Posterior vena cava (tissue), 2 donors: ENCODE data around the gene MGAT5. TPM values are rescaled to one million over a fixed set of nuclear protein-coding genes. Genes with fewer than 3 reads are reported as not detected.

Experiments used
- DNase-seq: peaks from one replicate; pipeline ENCODE4 v3.0.0-alpha.2; 2020; ENCODE audit warnings: low spot score
- intact Hi-C, 2 donors: fragments of 100-400 bp; cut with DNase I; formaldehyde crosslinking; loops; one replicate each; pipeline versions ENCODE4 v1.14.1 to v1.14.2; 2022 to 2023
- total RNA-seq, 2 donors: library from RNA; stranded (reverse); fragmentation: NEBNext Ultra II Directional; extraction: Animal tissue kit (Norgen Biotek cat#: 25700); gene quantifications; one replicate each; pipeline ENCODE4 v1.2.1, GENCODE V29; 2021
- donor health status: DM: yes; HTN: yes; CAD: no.
- donor health status: DM: yes; HTN: yes; CAD: no.

MGAT5 gene
- total RNA-seq, 2 donors from 2014 or later, result 41.7 to 42.8 TPM

DNA sequence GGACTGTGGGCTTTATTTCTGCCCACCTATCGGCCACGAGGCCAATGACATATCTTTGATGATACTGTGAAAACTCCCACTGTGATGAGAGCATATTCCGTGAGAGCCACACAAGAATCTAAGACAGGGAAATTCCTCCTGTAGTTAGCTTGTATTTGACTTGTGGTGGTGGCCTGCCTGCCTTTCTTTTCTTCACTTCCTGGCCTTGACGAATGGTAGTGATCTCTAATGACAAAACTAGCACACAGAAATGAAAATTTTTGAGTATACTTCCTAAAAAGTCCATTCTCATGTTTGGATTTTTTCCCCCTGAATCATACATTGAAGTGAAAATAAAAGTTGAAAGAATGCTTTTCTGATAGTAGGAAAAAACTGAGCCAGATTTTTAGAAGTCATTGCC is 94.4 kb downstream of the MGAT5 start:
- DNase-seq, result no peak
- intact Hi-C loops, result loop anchor here in 1 of 2 donors (10.0 kb wide), 1 partner anchor 433 kb away; no protein-coding TSS in a partner anchor

DNA sequence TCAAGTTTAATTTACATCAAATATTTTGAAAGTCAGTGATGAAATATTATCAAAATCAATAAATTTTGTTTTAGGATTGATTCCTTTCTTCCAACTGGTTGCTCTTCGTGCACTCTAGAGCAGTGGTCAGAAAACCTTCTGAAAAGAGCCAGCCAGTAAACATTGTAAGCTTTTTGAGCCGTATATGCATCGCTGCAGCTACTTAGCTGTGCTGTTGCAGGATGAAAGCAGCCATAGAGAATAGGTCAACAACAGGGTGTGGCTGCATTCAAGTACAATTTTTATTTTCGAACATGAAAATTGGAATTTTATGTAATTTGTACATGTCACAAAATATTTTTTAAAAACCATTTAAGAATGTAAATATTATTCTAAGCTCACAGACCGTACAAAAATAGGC is 94.9 kb downstream of the MGAT5 start:
- no peak for DNase-seq
- intact Hi-C loops, result loop anchor here in 1 of 2 donors (10.0 kb wide), 1 partner anchor 434 kb away; no protein-coding TSS in a partner anchor

DNA sequence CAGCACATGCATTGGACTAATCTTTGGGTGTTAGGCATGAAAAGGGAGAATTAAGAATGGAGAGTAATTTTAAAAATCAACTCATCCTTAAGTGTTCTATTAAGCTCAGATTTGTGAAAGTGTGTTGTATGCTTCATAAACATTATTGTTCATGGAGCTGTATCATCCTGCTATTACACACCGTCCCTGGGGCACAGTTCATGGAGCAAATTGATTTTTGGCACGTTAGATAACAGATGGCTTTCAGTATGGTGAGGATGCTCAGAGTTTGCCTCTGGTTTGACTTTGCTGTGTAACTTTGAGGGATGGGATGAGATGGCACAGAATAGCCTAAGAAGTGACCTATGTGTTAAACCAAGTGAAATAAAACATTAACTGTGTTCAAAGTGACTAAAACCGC is 97.1 kb downstream of the MGAT5 start:
- intact Hi-C loops, result no loop called here
- DNase-seq, result no peak

DNA sequence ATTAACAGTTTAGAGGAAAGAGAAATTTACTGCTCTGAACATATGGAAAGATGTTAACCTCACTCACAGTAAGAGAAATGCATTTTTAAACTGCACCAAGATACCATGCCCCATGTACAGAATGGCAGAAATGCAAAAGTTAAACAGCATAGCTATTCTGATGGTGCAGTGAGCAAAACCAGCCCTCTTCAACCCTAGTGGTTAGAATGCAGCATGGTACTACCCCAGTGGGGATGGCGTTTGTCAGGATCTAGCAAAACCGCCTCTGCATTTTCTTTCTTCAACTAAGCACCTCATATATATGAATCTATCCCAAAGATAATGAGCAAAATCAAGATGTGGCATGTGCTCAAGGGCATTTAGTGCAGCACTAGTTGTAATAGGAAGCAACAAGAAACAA is 98.0 kb downstream of the MGAT5 start:
- intact Hi-C loops, result no loop called here
- DNase-seq, result no peak

DNA sequence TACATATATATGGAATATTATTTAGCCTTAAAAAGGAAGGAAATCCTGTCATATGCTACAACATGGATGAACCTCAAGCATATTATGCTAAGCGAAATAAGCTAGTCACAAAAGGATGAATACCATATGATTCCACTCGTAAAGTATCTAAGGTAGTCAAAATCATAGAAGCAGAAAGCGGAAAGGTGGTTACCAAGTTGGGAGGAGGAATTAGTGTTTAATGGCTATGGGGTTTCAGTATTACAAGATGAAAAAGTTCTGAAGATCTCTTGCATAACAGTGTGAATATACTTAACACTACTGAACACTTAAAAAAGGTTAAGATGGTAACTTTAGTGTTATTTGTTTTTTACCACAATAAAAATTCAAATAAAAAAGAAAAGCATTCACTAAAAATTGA is 99.0 kb downstream of the MGAT5 start:
- intact Hi-C loops, result no loop called here
- no peak for DNase-seq

DNA sequence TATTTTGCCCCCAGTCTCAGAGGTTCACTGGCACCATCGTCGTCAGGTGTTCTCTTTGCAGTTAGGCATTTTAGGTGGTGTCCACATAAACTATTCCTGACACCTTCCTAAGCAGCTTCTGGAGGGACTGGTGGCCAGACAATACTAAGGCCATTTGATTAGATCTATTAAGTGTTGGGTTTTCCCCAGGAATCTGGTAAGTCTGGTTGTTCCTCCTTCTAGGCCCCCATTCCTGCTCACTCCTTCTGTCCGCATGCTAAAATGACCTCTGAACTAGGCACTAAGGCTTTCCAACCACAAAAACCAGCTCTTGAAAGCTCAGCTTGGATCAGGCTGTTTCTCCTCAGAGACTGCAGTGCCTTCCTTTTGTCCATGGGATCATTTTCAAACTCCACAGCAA is 100.7 kb downstream of the MGAT5 start:
- no peak for DNase-seq
- intact Hi-C loops, result no loop called here

DNA sequence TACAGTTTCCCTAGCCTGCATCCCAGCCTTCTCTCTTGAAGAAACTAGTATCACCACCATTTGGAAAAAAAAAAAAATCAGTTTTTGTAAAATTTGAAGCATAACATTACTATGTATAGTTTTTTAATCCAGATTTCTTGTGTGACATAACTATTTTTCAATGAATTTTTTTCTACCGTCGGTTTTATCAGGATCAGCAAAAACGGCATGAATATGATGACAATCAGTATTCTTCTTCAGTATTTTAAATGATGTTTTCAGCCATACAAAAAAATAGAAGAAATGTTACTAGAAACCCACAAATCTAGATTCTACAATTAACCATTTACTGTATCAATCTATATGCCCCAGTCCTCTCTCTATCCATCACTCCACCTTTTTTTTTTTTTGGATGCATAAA is 103.9 kb downstream of the MGAT5 start:
- intact Hi-C loops, result no loop called here
- DNase-seq, result no peak

DNA sequence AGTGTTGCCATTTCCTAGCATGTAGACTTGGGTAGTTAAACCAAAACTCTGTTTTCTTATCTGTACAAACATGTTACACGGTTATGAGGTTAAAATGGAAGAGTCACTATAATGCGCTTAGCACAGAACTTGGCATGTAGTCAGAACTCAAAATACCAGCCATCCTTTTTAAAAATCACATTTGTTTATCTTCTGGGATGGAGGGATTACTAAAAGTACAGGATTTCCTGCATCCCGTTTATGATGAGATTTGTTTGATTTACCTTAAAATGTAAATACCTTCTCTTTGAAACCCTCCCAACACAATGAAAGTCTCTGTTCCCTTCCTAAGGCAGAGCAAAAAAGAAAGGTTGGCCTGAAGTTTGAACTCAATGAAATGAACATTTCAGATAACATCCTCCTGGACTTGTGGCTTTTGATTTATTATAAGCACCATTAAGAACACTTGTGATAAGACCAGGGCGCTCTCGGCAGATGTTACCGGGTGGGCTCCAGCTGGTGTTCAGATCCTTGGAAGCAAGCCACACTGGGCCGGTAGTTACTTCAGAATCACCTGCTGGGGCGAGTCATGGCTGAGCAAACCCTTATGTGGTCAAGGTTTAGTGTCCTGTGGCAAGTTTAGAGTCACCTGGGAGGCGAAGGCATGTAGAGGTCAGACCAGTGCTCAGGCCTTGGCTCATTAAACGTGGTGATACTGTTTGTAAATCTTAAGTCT is 105.7 kb downstream of the MGAT5 start:
- intact Hi-C loops, result no loop called here
- no peak for DNase-seq

DNA sequence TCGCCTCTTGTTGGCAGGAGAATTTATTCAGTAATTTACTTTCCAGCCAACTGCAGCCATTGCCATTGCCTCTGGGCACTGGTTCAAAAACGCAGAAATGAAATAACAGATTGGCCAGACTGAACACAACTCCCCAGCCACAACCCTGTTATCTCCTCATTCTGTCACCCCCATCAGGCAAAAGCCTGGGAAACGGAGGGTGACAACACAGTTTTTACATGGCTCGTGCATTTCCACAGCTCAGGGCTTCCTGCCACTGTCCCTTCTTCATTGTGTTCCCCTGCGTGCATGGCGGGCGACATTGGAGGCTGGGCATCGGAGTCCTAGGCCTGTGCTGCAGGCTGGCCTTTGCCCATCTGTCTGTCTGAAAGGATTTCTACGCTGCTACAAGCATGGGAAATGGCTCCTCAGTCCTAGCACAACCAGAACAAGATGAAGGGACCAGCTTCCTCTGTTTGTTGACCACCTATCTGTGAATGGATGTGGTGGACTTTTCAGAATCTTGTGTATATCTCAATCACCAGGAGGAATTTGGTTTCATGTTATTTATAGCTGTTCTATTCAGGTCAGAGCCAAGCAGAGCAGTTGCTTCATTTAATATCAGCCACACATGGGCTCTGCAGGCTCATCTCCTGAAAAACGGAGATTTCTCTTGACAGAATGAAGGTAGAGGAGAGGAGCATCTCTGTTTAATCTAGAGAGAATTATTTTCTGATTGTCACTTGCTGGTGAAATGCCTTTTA is 107.0 kb downstream of the MGAT5 start:
- DNase-seq, result no peak
- intact Hi-C loops, result no loop called here

DNA sequence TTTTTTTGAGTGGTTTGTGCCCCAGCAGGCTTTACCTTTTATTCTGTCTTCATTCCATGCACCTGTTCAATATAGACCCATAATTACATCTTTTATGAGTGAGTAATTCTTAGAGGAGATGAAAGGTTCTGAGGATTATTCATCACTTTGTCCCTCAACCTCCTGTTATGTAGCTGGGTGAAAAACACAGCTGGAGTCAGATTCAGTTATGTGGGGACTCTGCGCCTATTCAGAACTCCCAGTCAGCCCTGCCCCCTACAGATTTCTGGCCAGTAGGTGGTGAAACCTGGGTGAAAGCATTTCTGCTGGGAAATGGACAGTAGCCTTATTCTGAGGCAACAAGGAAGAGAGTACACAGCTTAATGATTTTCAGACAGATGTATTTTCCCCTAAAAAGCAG is 107.8 kb downstream of the MGAT5 start:
- no peak for DNase-seq
- intact Hi-C loops, result no loop called here

DNA sequence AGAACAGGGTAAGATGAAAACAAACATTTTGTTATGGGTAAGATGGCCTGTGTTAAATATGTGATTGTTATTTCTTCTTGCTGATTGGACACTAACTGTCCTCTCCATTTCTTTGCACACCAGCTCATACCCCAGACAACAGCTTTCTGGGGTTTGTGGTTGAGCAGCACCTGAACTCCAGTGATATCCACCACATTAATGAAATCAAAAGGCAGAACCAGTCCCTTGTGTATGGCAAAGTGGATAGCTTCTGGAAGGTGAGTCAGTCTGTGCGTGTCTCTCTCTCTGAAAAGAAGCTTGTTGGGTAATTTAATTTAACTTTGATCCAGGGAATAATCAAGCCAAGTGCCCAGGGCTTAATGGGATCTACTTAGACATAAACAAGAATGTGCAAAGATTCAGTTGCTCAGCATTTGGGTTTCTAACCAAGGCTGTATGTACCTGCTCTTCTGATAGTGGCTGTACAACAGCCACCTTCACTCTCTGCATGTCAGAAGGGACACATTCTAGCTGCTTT is 108.3 kb downstream of the MGAT5 start:
- no peak for DNase-seq
- intact Hi-C loops, result no loop called here

DNA sequence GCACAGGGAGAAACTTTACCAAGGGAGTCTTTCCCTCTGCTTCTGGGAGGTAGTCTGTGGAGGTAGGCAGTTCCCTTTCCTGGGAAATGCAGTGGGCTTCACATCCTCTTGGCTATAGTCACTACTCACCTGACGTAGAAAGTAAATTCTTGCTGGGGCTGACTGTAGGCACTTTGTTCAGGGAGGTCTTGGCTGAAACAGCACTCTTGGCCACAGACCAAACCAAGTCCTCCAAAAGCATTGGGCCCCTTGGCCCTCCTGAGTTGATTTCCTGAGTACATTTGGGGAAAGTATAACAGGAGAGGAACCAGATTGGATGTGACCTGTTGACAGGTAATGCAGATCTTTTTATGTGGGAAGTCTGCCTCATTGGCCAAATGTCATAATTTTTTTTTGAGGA is 108.9 kb downstream of the MGAT5 start:
- DNase-seq, result no peak

DNA sequence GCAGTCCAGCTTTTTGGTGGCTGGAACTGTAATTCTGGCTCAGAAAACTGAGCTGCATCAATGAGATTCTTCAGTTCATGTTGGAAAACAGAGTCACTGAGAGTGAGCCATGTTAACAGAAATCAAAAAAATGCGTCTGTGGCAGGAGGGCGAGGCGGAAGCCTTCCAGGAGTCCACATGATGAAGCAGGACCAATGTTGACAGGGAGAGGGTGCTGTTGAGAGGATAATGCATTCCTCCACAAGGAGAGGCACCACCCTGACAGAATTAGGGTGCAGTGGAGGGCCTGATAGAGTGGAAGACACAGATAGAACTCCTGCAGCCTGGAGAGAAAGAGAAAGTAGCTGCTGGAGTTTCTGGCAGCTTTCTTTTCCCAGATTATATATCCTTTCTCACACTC is 111.5 kb downstream of the MGAT5 start:
- intact Hi-C loops, result no loop called here
- no peak for DNase-seq

More for the DNA sequence above, 108.9 kb downstream of the MGAT5 start:
- intact Hi-C loops, result no loop called here

DNA sequence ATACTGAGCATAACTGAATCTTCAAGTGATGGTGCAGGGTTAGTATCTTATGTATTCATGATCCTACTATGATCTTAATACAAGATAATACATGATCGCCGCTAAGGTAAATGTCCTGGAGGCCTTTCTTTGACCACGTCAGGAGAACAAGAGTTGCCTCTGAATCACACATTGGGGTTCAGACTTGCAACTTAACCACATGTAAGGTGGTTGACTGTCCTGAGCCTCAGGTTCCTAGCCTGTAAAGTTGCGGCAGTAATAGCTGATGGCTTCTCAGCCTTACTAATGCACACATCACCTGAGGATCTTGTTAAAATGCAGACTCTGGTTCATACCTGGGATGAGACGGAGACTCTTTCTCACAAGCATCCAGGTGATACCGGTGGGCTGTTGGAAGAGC is 112.5 kb downstream of the MGAT5 start:
- no peak for DNase-seq
- intact Hi-C loops, result no loop called here

DNA sequence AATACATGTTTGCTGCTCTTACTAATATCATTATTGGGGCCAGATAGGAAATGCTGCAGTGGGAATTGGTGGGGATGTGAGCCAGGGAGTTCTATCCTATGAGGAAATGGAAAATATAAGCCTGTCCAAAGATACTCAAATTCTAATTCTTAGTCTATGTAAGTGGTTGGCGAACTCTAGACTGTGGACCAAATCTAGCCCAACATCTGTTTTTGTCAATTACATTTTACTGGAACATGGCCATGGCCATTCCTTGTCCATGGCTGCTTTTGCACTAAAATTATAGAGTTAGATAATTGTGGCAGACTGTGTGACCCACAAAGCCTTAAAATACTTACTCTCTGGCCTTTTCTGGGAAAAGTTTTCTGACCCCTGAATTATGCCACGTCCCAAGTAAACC is 113.3 kb downstream of the MGAT5 start:
- no peak for DNase-seq

DNA sequence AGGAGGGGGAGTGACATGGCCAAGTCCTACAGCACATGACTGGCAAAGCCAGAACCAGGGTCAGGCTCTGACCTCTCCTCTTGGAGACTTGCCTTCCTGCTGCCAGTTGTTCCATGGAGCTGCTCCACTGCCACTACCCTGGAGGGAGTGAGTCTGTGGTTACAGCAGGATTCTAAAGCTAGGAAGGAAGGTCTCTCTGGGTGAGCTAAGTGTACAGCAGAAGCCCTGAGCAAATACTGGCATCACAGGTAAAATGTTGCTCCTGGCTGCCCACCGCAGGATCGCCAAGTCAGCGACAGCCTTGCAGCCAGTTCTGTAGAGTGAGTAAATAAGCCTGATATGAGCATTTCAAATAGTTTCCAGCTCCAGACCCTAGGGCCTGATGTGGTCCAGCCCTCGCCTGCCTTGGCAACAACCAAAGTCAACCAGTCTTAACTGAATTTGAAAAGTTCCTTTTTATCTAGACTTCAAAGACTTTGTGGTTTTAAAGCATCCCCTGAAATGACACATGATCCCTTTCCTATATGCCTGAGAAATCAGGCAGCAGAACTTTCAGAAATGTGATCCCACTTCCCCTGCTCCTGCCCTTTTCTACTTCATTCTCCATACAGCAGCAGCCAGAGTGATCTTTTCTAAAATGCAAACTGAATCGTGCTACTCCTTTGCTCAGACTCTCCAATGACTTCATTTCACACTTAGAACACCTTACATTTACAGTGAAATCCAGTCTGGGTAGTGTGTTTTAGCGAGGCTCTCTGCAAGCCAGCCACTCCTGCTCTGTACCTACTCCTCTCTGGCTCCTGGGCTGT is 114.3 kb downstream of the MGAT5 start:
- no peak for DNase-seq
- intact Hi-C loops, result no loop called here

More for the DNA sequence above, 113.3 kb downstream of the MGAT5 start:
- intact Hi-C loops, result no loop called here

DNA sequence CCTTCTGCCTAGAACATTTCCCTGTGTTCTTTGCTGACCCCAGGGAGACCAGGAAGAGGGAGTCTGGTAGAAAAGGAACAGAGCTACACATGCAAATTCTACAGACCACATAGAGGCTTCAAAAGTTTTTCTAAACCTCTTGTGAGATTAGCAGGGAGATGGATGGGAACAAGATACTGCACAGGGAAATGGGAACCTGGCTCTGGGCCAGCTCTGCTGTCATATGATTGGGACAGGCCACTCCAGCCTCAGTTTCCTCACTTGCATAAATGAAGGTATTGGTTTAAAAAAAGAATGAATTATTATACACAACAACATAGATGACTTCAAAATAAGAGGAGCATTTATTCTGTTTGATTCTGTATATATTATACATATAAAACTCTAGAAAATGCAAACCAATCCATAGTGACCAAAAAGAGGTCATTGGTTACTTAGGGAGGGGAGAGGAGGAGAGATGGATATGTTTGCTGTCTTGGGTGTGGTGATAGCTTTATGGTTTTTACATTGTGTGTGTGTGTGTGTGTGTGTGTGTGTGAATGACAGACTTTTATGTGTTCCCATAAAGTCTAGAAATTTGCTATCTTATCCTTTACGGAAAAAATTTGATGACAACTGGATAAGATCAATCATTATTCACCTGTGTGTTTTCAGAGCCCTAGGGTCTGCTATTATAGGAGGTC is 115.5 kb downstream of the MGAT5 start:
- intact Hi-C loops, result no loop called here
- no peak for DNase-seq

DNA sequence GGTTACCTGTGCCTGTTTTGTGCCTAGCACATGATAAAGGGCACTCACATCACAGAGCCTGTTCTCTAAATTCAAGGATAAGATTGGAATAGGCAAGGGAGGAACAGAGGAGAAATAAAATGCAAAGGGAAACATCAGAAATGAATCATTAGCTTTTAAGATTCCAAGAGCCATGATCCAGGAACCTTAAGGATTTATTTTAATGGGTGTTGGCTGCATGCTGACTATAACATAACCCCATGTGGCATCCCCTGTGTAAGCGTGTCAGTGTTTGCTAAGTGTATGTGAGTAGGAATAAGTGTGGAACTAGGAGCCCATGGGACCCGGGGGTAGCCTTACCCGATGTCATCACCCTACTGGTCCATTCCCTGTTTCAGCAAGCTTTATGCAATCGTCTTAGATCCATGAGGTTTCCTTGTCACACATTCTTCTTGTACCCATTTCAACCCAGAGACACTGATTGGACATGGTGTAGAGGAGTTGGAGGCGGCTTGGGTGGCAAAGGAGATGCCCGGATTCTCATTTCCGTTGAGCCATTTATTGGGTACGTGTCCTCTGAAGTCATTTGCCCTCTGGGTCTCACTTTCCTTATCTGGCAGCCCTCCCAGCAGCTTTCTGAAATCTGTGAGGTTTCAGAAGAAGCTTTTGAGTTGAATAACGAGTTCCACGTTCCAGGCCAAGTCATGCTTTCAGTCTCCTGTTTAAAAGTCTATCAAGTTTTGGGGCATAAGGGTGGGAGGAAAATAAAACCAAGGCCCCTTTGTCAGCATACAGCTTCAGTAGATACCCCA is 117.0 kb downstream of the MGAT5 start:
- DNase-seq, result no peak
- intact Hi-C loops, result no loop called here

DNA sequence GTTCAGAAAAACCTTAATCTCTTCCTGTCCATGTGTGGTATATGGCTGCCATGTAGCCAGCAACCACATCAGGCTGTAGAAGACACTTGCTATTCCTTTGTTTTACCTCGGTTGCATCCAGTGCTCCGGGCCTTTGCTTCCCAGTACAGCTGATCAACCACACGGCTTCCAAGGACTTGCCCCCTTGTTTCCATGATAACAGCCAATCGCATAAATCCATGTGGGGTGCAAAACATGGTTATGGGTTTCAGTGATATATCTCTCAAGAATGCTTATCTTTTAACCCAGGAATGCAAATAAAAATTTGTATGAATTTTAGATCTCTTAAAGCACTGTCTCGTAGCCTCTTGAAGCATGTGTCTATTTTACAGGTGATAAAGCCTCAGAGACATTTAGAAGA is 118.3 kb downstream of the MGAT5 start:
- no peak for DNase-seq
- intact Hi-C loops, result no loop called here
